Effector memory CD8-positive, alpha-beta T cell (primary cell): ENCODE measurements around the gene CENPF.

Experiments used
- ATAC-seq: fragments of 150-1000 bp; cut with Tn5 transposase; replicated peaks from 2 replicates; pipeline ENCODE4 v1.10.0; 2021; ENCODE audit warnings: mild to moderate bottlenecking, moderate library complexity
- DNase-seq, 3 experiments: peaks; one replicate each; pipeline ENCODE4 v3.0.0; 2021
- H3K27ac Mint-ChIP-seq, 2 donors: one replicate each; pipeline ENCODE4 v1.8.0; 2022; ENCODE audit warnings: mild to moderate bottlenecking in 2 of 2, mixed read lengths in 2 of 2, moderate library complexity in 2 of 2
- H3K27me3 Mint-ChIP-seq, 2 donors: one replicate each; pipeline ENCODE4 v1.8.0; 2022; ENCODE audit warnings: mixed read lengths in 2 of 2
- H3K36me3 Mint-ChIP-seq: one replicate; pipeline ENCODE4 v1.8.0; 2022; ENCODE audit warnings: mild to moderate bottlenecking, moderate library complexity, mixed read lengths; ENCODE audit not compliant: insufficient read depth
- H3K4me1 Mint-ChIP-seq, 2 donors: one replicate each; pipeline ENCODE4 v1.8.0; 2022; ENCODE audit warnings: low read depth in 2 of 2, mixed read lengths in 2 of 2
- H3K4me3 Mint-ChIP-seq, 2 donors: one replicate each; pipeline ENCODE4 v1.8.0; 2022; ENCODE audit warnings: mild to moderate bottlenecking in 2 of 2, mixed read lengths in 2 of 2, moderate library complexity in 2 of 2
- H3K9me3 Mint-ChIP-seq, 2 donors: one replicate each; pipeline ENCODE4 v1.8.0; 2022; ENCODE audit warnings: mixed read lengths in 2 of 2

The CENPF gene

GRCh38 chr1:214640431-214641213, 37.6 kb downstream of the CENPF start:
- ATAC-seq (no peak), DNase-seq (no peak)
- H3K27me3 Mint-ChIP-seq = no peaks in the 10 kb centered on the region
- H3K9me3 Mint-ChIP-seq = no peaks in the 10 kb centered on the region
- peaks cover 4% of the 10 kb centered on the region for H3K36me3 Mint-ChIP-seq
- H3K27ac Mint-ChIP-seq = no peak overlapping the region
- no peaks in the 10 kb centered on the region for H3K4me1 Mint-ChIP-seq
- H3K4me3 Mint-ChIP-seq = no peak overlapping the region

- Mint-ChIP-seq H3K9me3 (no peaks in the 10 kb centered on the region), H3K36me3 (peaks cover 4% of the 10 kb centered on the region), H3K4me1 (no peaks in the 10 kb centered on the region), H3K27ac (no peak overlapping the region), H3K27me3 (no peaks in the 10 kb centered on the region), H3K4me3 (no peak overlapping the region)
- ATAC-seq (no peak), DNase-seq (no peak)
These were observed 38.4 kb downstream of the CENPF start for GRCh38 chr1:214641214-214641895.

DNA sequence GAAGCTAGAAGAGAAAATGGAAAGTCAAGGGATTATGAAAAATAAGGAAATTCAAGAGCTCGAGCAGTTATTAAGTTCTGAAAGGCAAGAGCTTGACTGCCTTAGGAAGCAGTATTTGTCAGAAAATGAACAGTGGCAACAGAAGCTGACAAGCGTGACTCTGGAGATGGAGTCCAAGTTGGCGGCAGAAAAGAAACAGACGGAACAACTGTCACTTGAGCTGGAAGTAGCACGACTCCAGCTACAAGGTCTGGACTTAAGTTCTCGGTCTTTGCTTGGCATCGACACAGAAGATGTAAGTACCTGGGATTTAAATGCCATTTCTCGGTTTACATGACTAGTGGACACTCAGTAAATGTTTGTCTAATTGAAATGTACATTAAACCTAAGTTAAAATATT, 40.0 kb downstream of the CENPF start:
- no peaks in the 10 kb centered on the region for H3K9me3 Mint-ChIP-seq
- H3K36me3 Mint-ChIP-seq = peaks cover 4% of the 10 kb centered on the region
- no peaks in the 10 kb centered on the region for H3K4me1 Mint-ChIP-seq
- H3K4me3 Mint-ChIP-seq = no peak overlapping the region
- H3K27ac Mint-ChIP-seq = no peak overlapping the region
- ATAC-seq (no peak), DNase-seq (no peak)
- no peaks in the 10 kb centered on the region for H3K27me3 Mint-ChIP-seq

DNA sequence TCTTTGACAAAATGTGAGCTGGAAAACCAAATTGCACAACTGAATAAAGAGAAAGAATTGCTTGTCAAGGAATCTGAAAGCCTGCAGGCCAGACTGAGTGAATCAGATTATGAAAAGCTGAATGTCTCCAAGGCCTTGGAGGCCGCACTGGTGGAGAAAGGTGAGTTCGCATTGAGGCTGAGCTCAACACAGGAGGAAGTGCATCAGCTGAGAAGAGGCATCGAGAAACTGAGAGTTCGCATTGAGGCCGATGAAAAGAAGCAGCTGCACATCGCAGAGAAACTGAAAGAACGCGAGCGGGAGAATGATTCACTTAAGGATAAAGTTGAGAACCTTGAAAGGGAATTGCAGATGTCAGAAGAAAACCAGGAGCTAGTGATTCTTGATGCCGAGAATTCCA, 42.7 kb downstream of the CENPF start:
- no peak overlapping the region for H3K27ac Mint-ChIP-seq
- no peak for DNase-seq
- no peaks in the 10 kb centered on the region for H3K4me1 Mint-ChIP-seq
- H3K9me3 Mint-ChIP-seq = no peaks in the 10 kb centered on the region
- ATAC-seq = no peak
- no peak overlapping the region for H3K4me3 Mint-ChIP-seq
- H3K36me3 Mint-ChIP-seq = peaks cover 4% of the 10 kb centered on the region
- H3K27me3 Mint-ChIP-seq = no peaks in the 10 kb centered on the region

DNA sequence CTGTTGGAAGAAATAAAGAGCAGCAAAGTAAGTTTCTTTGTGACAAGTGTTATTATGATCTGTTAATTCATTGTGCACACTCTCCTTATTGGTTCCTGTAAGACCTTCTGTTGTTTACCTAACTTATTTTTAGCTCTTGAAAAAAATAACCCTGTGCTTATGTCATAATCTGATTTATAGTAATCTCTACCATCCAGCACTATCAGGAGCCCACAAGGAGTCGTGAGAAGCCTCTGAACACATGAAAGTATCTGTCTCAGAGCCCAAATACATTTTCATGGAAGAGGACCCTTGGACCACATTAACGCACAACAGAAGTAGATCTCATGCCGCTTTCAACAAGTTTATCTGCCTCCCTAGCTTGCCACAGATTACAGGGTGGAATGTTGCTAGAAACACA, 45.8 kb downstream of the CENPF start:
- DNase-seq (no peak), ATAC-seq (no peak)
- Mint-ChIP-seq H3K27me3 (no peaks in the 10 kb centered on the region), H3K4me1 (no peaks in the 10 kb centered on the region), H3K27ac (no peak overlapping the region), H3K9me3 (no peaks in the 10 kb centered on the region), H3K36me3 (peaks cover 4% of the 10 kb centered on the region), H3K4me3 (no peak overlapping the region)

DNA sequence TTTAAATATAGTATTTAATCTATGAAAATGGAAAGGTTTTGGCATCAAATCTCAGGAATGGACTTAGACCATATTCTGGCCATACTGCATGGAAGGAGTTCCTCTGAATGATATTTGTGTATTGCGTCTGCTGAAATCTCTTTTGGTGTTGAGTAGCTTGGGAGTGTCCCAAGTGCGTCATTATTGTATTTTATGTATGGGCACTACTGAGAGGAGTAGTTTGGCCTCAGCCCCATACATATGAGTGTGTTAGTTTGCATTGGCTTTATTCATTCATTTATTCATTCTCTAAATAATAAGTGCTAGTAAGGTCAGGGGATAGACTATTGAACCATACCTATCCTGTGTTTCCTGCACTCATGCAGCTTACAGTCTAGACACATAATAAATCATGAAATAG, 46.6 kb downstream of the CENPF start:
- Mint-ChIP-seq H3K27me3 (no peaks in the 10 kb centered on the region), H3K36me3 (peaks cover 4% of the 10 kb centered on the region), H3K4me3 (no peak overlapping the region), H3K4me1 (no peaks in the 10 kb centered on the region), H3K9me3 (no peaks in the 10 kb centered on the region), H3K27ac (no peak overlapping the region)
- no peak for ATAC-seq
- DNase-seq = no peak

DNA sequence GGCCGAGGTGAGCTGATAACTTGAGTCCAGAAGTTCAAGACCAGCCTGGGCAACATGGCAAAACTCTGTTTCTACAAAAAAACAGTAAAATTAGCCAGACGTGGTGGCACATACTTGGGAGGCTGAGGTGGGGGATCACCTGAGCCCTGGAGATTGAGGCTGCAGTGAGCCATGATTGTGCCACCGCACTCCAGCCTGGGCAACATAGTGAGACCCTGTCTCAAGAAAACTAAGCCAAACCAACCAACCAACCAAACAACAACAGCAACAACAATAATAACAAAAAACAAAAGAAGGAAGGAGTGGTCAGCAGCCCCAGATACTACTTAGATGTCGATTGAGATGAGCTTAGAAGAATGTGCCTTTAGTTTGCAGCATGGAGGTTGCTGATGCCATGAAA, 47.7 kb downstream of the CENPF start:
- no peak for DNase-seq
- Mint-ChIP-seq H3K4me1 (no peaks in the 10 kb centered on the region), H3K27ac (no peak overlapping the region), H3K4me3 (no peak overlapping the region), H3K36me3 (no peaks in the 10 kb centered on the region), H3K9me3 (no peaks in the 10 kb centered on the region), H3K27me3 (no peaks in the 10 kb centered on the region)
- no peak for ATAC-seq

- no peak for ATAC-seq
- Mint-ChIP-seq H3K4me3 (no peak overlapping the region), H3K4me1 (no peaks in the 10 kb centered on the region), H3K27me3 (no peaks in the 10 kb centered on the region), H3K9me3 (no peaks in the 10 kb centered on the region), H3K36me3 (no peaks in the 10 kb centered on the region), H3K27ac (no peak overlapping the region)
- no peak for DNase-seq
These were observed 54.3 kb downstream of the CENPF start for GRCh38 chr1:214657299-214657698.

- no peaks in the 10 kb centered on the region for H3K4me1 Mint-ChIP-seq
- no peaks in the 10 kb centered on the region for H3K9me3 Mint-ChIP-seq
- H3K4me3 Mint-ChIP-seq = no peak overlapping the region
- no peaks in the 10 kb centered on the region for H3K27me3 Mint-ChIP-seq
- H3K36me3 Mint-ChIP-seq = no peaks in the 10 kb centered on the region
- ATAC-seq (no peak), DNase-seq (no peak)
- no peak overlapping the region for H3K27ac Mint-ChIP-seq
These were observed 55.2 kb downstream of the CENPF start for GRCh38 chr1:214658175-214658574.

DNA sequence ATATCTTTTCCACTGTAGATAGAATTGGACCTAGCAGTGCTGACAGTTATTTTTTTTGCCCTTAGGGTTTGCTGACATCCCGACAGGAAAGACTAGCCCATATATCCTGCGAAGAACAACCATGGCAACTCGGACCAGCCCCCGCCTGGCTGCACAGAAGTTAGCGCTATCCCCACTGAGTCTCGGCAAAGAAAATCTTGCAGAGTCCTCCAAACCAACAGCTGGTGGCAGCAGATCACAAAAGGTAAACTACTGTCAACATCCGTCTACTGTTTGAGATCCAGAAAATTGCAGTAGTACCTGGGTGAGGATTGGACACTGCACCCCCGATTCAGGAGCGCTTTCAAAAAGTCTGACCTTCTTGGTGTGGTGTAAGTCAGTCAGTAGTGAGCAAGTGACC, 55.8 kb downstream of the CENPF start:
- Mint-ChIP-seq H3K4me3 (no peak overlapping the region), H3K4me1 (no peaks in the 10 kb centered on the region), H3K27me3 (no peaks in the 10 kb centered on the region), H3K9me3 (no peaks in the 10 kb centered on the region), H3K27ac (no peak overlapping the region), H3K36me3 (no peaks in the 10 kb centered on the region)
- DNase-seq = no peak
- no peak for ATAC-seq

- no peaks in the 10 kb centered on the region for H3K27me3 Mint-ChIP-seq
- no peak for ATAC-seq
- no peak for DNase-seq
- no peak overlapping the region for H3K27ac Mint-ChIP-seq
- no peaks in the 10 kb centered on the region for H3K4me1 Mint-ChIP-seq
- H3K36me3 Mint-ChIP-seq = no peaks in the 10 kb centered on the region
- no peaks in the 10 kb centered on the region for H3K9me3 Mint-ChIP-seq
- H3K4me3 Mint-ChIP-seq = no peak overlapping the region
These were observed 57.2 kb downstream of the CENPF start for GRCh38 chr1:214660190-214660589.

GRCh38 chr1:214660900-214661299, 57.9 kb downstream of the CENPF start:
- Mint-ChIP-seq H3K9me3 (no peaks in the 10 kb centered on the region), H3K36me3 (no peaks in the 10 kb centered on the region), H3K27ac (no peak overlapping the region), H3K4me3 (no peak overlapping the region), H3K27me3 (no peaks in the 10 kb centered on the region), H3K4me1 (no peaks in the 10 kb centered on the region)
- no peak for DNase-seq
- no peak for ATAC-seq

DNA sequence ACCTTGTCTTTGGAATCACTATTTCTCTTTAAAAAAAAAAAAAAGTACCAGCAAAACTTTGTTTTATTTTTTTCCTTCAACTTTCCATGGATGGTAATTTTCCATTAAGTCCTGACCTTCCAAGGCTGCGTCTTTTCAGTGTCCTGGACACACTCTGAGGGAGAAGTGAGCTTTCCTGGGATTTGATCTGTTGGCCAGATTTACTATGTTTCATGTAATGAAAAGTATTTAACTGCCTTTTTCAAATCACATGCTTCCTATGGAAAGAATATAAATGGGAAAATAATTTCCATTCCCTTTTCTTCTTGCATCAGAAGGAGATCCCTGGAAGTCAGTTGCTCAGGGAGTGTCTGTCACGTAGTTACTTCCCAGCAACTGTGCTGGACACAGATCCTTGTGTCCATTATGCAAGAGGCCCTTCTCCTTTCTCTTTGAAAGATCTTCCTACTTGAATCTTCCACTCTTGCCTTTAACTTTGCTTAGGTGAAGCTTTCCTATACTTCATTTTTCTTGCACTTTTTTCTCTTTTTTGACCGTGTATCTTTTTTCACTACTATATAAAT, 59.3 kb downstream of the CENPF start:
- Mint-ChIP-seq H3K4me1 (no peaks in the 10 kb centered on the region), H3K4me3 (no peak overlapping the region), H3K27me3 (no peaks in the 10 kb centered on the region), H3K36me3 (no peaks in the 10 kb centered on the region), H3K27ac (peak overlapping the region in 1 of 2 donors; percentile 54), H3K9me3 (no peaks in the 10 kb centered on the region)
- ATAC-seq (no peak), DNase-seq (no peak)
